Camera-type eye (tissue), 1 donor: ENCODE data around the gene GRM3. TPM values are rescaled to one million over a fixed set of nuclear protein-coding genes. Genes with fewer than 3 reads are reported as not detected.

Experiments
- total RNA-seq: library from RNA; depleted of rRNA; stranded (reverse); fragments of >200 nt; gene quantifications from one replicate; pipeline ENCODE4 v1.2.3, GENCODE V29; 2014

Gene GRM3
- total RNA-seq, result 7.2 TPM

GRCh38 chr7:86643561-86644281 is at the start of gene GRM3:
Gene GRM3 (plus strand): TSS chr7:86643909. CDS start chr7:86765146, 121,237 bp downstream.

